Nephron (organoid): Measurements from ENCODE around the gene ARHGEF4.

ENCODE experiments used
- H3K27ac Mint-ChIP-seq, 3 experiments: 2 replicates each; pipeline ENCODE4 v1.8.0; 2020; ENCODE audit warnings: mixed read lengths in 3 of 3, mild to moderate bottlenecking in 2 of 3, moderate library complexity in 1 of 3
- H3K27me3 Mint-ChIP-seq: 2 replicates; pipeline ENCODE4 v1.8.0; 2021; ENCODE audit warnings: low read depth, mild to moderate bottlenecking, moderate library complexity, mixed read lengths
- H3K36me3 Mint-ChIP-seq: 2 replicates; pipeline ENCODE4 v1.8.0; 2020; ENCODE audit warnings: low read depth, mixed read lengths
- H3K4me1 Mint-ChIP-seq: 2 replicates; pipeline ENCODE4 v1.8.0; 2020; ENCODE audit warnings: mixed read lengths
- H3K4me3 Mint-ChIP-seq, 3 experiments: 2 replicates each; pipeline ENCODE4 v1.8.0; 2020; ENCODE audit warnings: mild to moderate bottlenecking in 3 of 3, mixed read lengths in 3 of 3, moderate library complexity in 2 of 3
- H3K9me3 Mint-ChIP-seq: 2 replicates; pipeline ENCODE4 v1.8.0; 2020; ENCODE audit warnings: mixed read lengths
- CTCF ChIP-seq, 3 experiments: fragments of 200-600 bp; sonication (generic); IDR thresholded peaks; one replicate each; pipeline ENCODE4 v1.5.0; 2021; ENCODE audit warnings: antibody characterized with exemption in 3 of 3; ENCODE audit not compliant: unreplicated experiment in 3 of 3

The ARHGEF4 gene

GRCh38 chr2:130911996-130912395 is 75.3 kb downstream of the ARHGEF4 start:
- Mint-ChIP-seq H3K27ac (no peak overlapping the region), H3K9me3 (no peaks in the 10 kb centered on the region), H3K4me3 (no peak overlapping the region), H3K4me1 (no peaks in the 10 kb centered on the region), H3K36me3 (no peaks in the 10 kb centered on the region), H3K27me3 (peaks cover 8% of the 10 kb centered on the region)
- no peak for TF ChIP-seq CTCF (IDR thresholded peaks at IDR 0.05; ENCODE audit: unreplicated experiment in 3 of 3)

- H3K27ac Mint-ChIP-seq: no peak overlapping the region
- H3K36me3 Mint-ChIP-seq: no peaks in the 10 kb centered on the region
- H3K4me1 Mint-ChIP-seq: no peaks in the 10 kb centered on the region
- no peaks in the 10 kb centered on the region for H3K9me3 Mint-ChIP-seq
- peaks cover 8% of the 10 kb centered on the region for H3K27me3 Mint-ChIP-seq
- TF ChIP-seq CTCF (IDR thresholded peaks at IDR 0.05; ENCODE audit: unreplicated experiment in 3 of 3): no peak
- no peak overlapping the region for H3K4me3 Mint-ChIP-seq
Observed at GRCh38 chr2:130912471-130912870, 75.8 kb downstream of the ARHGEF4 start.

GRCh38 chr2:130913891-130914290 is 77.2 kb downstream of the ARHGEF4 start:
- no peak for TF ChIP-seq CTCF (IDR thresholded peaks at IDR 0.05; ENCODE audit: unreplicated experiment in 3 of 3)
- Mint-ChIP-seq H3K9me3 (no peaks in the 10 kb centered on the region), H3K27me3 (peaks cover 9% of the 10 kb centered on the region), H3K4me3 (no peak overlapping the region), H3K4me1 (no peaks in the 10 kb centered on the region), H3K36me3 (no peaks in the 10 kb centered on the region), H3K27ac (no peak overlapping the region)

- Mint-ChIP-seq H3K9me3 (no peaks in the 10 kb centered on the region), H3K36me3 (no peaks in the 10 kb centered on the region), H3K27ac (no peak overlapping the region), H3K4me3 (no peak overlapping the region), H3K27me3 (peaks cover 4% of the 10 kb centered on the region), H3K4me1 (no peaks in the 10 kb centered on the region)
- no peak for TF ChIP-seq CTCF (IDR thresholded peaks at IDR 0.05; ENCODE audit: unreplicated experiment in 3 of 3)
Observed at GRCh38 chr2:130915149-130915548, 78.4 kb downstream of the ARHGEF4 start.

GRCh38 chr2:130915595-130916437 is 79.1 kb downstream of the ARHGEF4 start:
- no peak overlapping the region for H3K27ac Mint-ChIP-seq
- no peaks in the 10 kb centered on the region for H3K4me1 Mint-ChIP-seq
- H3K36me3 Mint-ChIP-seq: no peaks in the 10 kb centered on the region
- H3K27me3 Mint-ChIP-seq: peaks cover 4% of the 10 kb centered on the region
- no peaks in the 10 kb centered on the region for H3K9me3 Mint-ChIP-seq
- H3K4me3 Mint-ChIP-seq: no peak overlapping the region
- TF ChIP-seq CTCF (IDR thresholded peaks at IDR 0.05; ENCODE audit: unreplicated experiment in 3 of 3): no peak

GRCh38 chr2:130916438-130916705 is 79.7 kb downstream of the ARHGEF4 start:
- TF ChIP-seq CTCF (IDR thresholded peaks at IDR 0.05; ENCODE audit: unreplicated experiment in 3 of 3): no peak
- no peaks in the 10 kb centered on the region for H3K9me3 Mint-ChIP-seq
- H3K27me3 Mint-ChIP-seq: peaks cover 4% of the 10 kb centered on the region
- H3K36me3 Mint-ChIP-seq: no peaks in the 10 kb centered on the region
- no peaks in the 10 kb centered on the region for H3K4me1 Mint-ChIP-seq
- no peak overlapping the region for H3K27ac Mint-ChIP-seq
- H3K4me3 Mint-ChIP-seq: no peak overlapping the region
